ENCODE results near the gene ARL5C.

The ARL5C gene

GRCh38 chr17:39107155-39107554, 58.8 kb downstream of the ARL5C start:
- no peak for TF ChIP-seq CTCF (IDR thresholded peaks at IDR 0.05; ENCODE audit: low read depth, low read length)
- DNase-seq, result no peak

More at GRCh38 chr17:39107155-39107554, 58.8 kb downstream of the ARL5C start:
- Histone ChIP-seq H3K27me3 (no peaks in the 10 kb centered on the region), H3K4me1 (no peaks in the 10 kb centered on the region), H3K9me3 (no peaks in the 10 kb centered on the region), H3K36me3 (no peaks in the 10 kb centered on the region), H3K4me3 (ENCODE audit: low read depth, low read length) (no peak overlapping the region)

All from BE2C (cell line).